Thyroid gland (tissue), 4 donors: ENCODE measurements around the gene APCDD1L. TPM values are rescaled to one million over a fixed set of nuclear protein-coding genes. Genes with fewer than 3 reads are reported as not detected.

Experiments
- DNase-seq, 2 donors: peaks; one replicate each; pipeline ENCODE4 v3.0.0-alpha.2; 2019
- H3K27ac ChIP-seq, 3 donors: fragments of 200-600 bp; sonication (generic); 1 replicate in 2 of 3; 2 replicates in 1 of 3; pipeline ENCODE4 v1.5.1; 2016 to 2019; ENCODE audit warnings: mild to moderate bottlenecking in 1 of 3, moderate library complexity in 1 of 3
- H3K27me3 ChIP-seq: fragments of 200-600 bp; sonication (generic); one replicate; pipeline ENCODE4 v1.5.1; 2019
- H3K36me3 ChIP-seq, 2 donors: fragments of 200-600 bp; sonication (generic); one replicate each; pipeline ENCODE4 v1.5.1; 2016 to 2019
- H3K4me1 ChIP-seq, 2 donors: fragments of 200-600 bp; sonication (generic); one replicate each; pipeline ENCODE4 v1.5.1; 2017 to 2019
- H3K4me3 ChIP-seq, 3 donors: fragments of 200-600 bp; sonication (generic); replicated peaks in 1 of 3; 1 replicate in 2 of 3; 2 replicates in 1 of 3; pipeline ENCODE4 v1.5.1; 2016; ENCODE audit warnings: mild to moderate bottlenecking in 1 of 3
- H3K9me3 ChIP-seq: fragments of 200-600 bp; sonication (generic); one replicate; pipeline ENCODE4 v1.5.1; 2017
- POLR2A ChIP-seq, 2 donors: fragments of 450-650 bp; IDR thresholded peaks; one replicate each; pipeline ENCODE4 v1.6.1; 2017; ENCODE audit warnings: antibody characterized with exemption in 2 of 2, mild to moderate bottlenecking in 2 of 2, moderate library complexity in 1 of 2
- WGBS, 2 donors: methylation state at CpG; one replicate each; pipeline ENCODE4 v1.1.5; 2017; 5-methylcytosine and 5-hydroxymethylcytosine counted together
- intact Hi-C: fragments of 100-400 bp; cut with DNase I; formaldehyde crosslinking; loops from one replicate; pipeline ENCODE4 v1.15.1; 2023
- total RNA-seq, 4 donors: library from RNA; depleted of rRNA; stranded (reverse); fragments of >200 nt; gene quantifications; one replicate each; pipeline ENCODE4 v1.2.3, GENCODE V29; 2016
- TF ChIP-seq, protein P1 (sequence below), 6 experiments: fragments of 200-600 bp in 3 of 6; fragments of 450-650 bp in 3 of 6; sonication (generic) in 3 of 6; IDR thresholded peaks; one replicate each; pipeline ENCODE4 v1.5.1; 2016 to 2019; ENCODE audit warnings: antibody characterized with exemption in 6 of 6, mild to moderate bottlenecking in 2 of 6, inconsistent platforms in 1 of 6, moderate library complexity in 1 of 6

The APCDD1L gene
- total RNA-seq, 4 donors from 2014 or later, result 0.11 TPM; not detected in 3

DNA sequence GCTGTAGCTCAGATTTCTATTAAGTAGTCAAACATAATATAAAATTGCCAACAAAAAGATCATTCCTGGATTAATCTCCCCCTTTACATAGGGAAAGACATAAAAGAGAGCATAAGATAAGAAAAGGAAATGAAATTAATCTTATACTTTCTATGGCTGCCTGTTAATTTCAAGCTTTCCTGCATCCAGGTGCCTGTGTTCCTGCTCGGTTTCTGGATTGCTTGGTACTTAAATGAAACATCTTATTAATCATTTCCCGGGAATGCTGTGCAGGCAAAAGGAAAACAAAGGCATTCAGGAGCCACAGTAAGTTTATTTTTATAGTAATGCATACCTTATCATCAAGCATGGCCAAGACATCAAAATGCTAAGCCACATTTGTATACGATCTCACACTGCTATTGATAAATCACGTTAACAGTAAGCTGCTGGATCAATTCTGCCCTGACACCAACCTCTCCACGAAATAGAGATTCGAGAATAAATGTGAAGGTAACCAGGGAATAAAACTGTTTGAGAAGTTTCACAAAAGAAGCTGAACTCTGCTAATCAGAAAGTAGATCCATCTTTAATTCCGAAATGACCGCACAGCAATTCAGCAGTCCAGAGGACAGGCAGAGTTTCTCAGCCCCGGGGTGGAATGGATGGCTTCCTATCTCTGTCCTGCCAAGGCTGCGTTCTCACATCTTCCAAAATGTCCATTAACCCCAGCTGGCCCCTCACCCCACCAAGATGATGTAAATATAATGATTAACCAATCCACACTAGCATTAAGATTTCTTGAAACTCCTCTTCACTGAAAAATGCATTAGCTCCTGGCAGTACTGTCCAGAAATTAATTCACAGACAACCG is 32.6 kb upstream of the APCDD1L start:
- Histone ChIP-seq H3K27ac (no peak overlapping the region), H3K27me3 (no peaks in the 10 kb centered on the region)
- intact Hi-C loops, result no loop called here

DNA sequence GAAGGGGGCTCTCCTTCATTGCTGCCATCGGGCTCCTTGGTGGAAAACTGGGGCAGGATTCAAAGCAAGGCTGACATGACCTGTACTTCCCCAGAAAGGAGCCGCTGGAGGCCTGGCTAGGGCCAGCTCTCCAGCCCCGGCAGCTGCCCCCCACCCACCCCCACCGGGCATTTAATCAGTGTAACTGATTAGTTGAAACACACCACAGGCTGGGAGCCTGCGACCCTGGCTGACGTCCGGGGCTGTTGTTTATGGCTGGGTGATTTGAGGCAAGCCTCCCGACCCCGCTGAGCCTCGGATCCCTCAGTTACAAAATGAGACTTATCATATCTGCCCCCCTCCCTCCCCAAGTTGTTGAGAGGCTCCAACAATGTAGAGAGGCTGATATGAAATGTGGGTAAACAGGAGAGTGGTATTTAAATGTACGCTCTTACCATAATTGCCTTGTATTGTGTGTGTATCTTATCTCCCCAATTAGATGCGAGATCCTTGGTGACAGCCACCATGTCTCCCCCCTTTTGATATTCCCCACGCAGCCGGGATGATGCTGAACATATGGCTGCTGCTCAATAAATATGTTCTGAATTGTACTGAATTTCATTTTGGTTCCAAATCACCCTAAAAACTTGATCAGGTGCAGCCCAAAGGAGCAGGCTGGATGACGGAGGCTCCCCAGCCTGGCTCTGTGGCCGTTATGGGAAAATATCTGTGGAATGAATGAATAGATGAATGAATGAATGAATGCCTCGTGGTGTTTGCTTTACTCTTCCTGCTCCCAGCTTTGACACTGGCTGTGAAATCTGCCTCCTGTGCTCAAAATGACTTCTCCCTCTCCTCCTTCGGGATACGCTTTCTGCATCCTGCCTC is 31.8 kb upstream of the APCDD1L start:
- intact Hi-C loops, result no loop called here
- Histone ChIP-seq H3K9me3 (no peaks in the 10 kb centered on the region), H3K27ac (no peak overlapping the region), H3K4me3 (no peak overlapping the region), H3K4me1 (no peaks in the 10 kb centered on the region), H3K27me3 (no peaks in the 10 kb centered on the region), H3K36me3 (no peaks in the 10 kb centered on the region)
- no peak for DNase-seq
- no peak for TF ChIP-seq POLR2A (IDR thresholded peaks at IDR 0.05)
- TF ChIP-seq, protein P1, sequence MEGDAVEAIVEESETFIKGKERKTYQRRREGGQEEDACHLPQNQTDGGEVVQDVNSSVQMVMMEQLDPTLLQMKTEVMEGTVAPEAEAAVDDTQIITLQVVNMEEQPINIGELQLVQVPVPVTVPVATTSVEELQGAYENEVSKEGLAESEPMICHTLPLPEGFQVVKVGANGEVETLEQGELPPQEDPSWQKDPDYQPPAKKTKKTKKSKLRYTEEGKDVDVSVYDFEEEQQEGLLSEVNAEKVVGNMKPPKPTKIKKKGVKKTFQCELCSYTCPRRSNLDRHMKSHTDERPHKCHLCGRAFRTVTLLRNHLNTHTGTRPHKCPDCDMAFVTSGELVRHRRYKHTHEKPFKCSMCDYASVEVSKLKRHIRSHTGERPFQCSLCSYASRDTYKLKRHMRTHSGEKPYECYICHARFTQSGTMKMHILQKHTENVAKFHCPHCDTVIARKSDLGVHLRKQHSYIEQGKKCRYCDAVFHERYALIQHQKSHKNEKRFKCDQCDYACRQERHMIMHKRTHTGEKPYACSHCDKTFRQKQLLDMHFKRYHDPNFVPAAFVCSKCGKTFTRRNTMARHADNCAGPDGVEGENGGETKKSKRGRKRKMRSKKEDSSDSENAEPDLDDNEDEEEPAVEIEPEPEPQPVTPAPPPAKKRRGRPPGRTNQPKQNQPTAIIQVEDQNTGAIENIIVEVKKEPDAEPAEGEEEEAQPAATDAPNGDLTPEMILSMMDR (IDR thresholded peaks at IDR 0.05), result no peak
- WGBS, 2 donors, result 60 to 67% methylated on average over 16 to 19 of the region's 19 CpGs

More for the DNA sequence above, 32.6 kb upstream of the APCDD1L start:
- no peak for DNase-seq
- no peak for TF ChIP-seq POLR2A (IDR thresholded peaks at IDR 0.05)
- TF ChIP-seq, protein P1 (IDR thresholded peaks at IDR 0.05), result no peak
- Histone ChIP-seq H3K9me3 (no peaks in the 10 kb centered on the region), H3K36me3 (no peaks in the 10 kb centered on the region), H3K4me3 (no peak overlapping the region), H3K4me1 (no peaks in the 10 kb centered on the region)
- WGBS, 2 donors, result 69 to 77% methylated on average over 11 of the region's 11 CpGs

DNA sequence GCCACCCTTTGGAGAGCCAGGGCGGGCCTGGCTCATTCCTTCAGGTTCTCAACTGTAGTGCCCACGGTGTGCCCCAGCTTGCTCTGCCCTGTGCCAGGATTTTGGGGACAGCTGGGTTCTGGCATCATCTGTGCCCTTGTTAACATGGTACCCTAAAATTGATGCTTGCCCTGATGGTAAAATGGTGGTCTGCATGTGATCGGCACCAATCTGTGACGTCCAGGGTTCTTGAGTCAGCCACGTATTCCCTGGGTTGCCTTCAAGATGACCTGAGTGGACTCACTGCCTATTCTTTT is 31.2 kb upstream of the APCDD1L start:
- DNase-seq, result no peak
- TF ChIP-seq, protein P1 (IDR thresholded peaks at IDR 0.05), result no peak
- TF ChIP-seq POLR2A (IDR thresholded peaks at IDR 0.05), result no peak
- Histone ChIP-seq H3K27ac (no peak overlapping the region), H3K9me3 (no peaks in the 10 kb centered on the region), H3K4me1 (no peaks in the 10 kb centered on the region), H3K27me3 (no peaks in the 10 kb centered on the region), H3K4me3 (no peak overlapping the region), H3K36me3 (no peaks in the 10 kb centered on the region)
- 84 to 91% methylated on average over 5 of the region's 5 CpGs for WGBS, 2 donors
- intact Hi-C loops, result no loop called here

DNA sequence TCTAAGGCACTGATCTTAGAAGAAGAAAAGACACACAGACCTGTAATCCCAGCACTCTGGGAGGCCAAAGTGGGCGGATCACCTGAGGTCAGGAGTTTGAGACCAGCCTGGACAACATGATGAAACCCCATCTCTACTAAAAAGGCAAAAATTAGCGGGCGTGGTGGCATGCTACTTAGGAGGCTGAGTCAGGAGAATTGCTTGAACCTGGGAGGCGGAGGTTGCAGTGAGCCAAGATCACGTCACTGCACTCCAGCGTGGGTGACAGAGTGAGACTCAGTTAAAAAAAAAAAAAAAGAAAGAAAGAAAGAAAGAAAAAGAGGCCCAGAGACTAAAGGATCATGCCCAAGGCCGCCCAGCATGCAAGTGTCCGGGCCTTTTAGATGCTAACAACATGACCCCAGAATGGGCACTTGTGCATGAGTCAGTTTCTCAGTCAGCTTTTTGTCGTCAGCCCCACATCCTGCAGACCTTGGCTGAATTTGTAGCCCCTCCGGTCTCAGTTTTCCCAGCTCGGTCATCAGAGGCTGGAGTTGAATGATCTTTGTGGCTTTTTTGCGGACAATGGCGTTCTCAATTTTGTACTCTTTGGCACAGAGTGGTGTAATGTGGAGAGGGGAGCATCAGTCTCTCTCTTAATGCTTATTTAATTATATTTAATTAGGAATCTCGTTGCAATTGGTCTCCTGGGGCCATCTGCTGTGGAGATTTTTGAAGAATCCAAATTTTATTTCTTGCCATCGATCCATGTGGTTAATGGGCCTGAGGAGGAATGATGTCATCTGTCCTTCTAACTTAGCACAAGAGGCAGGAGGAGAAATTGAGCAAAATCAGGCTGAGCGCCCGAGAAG is 30.6 kb upstream of the APCDD1L start:
- H3K27ac ChIP-seq, result no peak overlapping the region
- WGBS, 2 donors, result 87 to 90% methylated on average over 17 of the region's 17 CpGs
- no peaks in the 10 kb centered on the region for H3K36me3 ChIP-seq
- no peaks in the 10 kb centered on the region for H3K27me3 ChIP-seq
- no peaks in the 10 kb centered on the region for H3K9me3 ChIP-seq
- intact Hi-C loops, result no loop called here
- no peak overlapping the region for H3K4me3 ChIP-seq
- no peaks in the 10 kb centered on the region for H3K4me1 ChIP-seq
- DNase-seq, result no peak
- TF ChIP-seq, protein P1 (IDR thresholded peaks at IDR 0.05), result no peak
- no peak for TF ChIP-seq POLR2A (IDR thresholded peaks at IDR 0.05)
